OCI-LY1 (cell line): ENCODE measurements around the gene NUMB.

Experiments used
- H2AFZ ChIP-seq: fragments of 200-600 bp; sonication (generic), shearing (Covaris generic); 2 replicates; pipeline ENCODE4 v1.6.0; 2014; ENCODE audit warnings: antibody characterized with exemption, mild to moderate bottlenecking, low read length
- H3F3A ChIP-seq: fragments of 200-600 bp; sonication (generic), shearing (Covaris generic); 2 replicates; pipeline ENCODE4 v1.6.0; 2014; ENCODE audit warnings: mild to moderate bottlenecking, antibody characterized with exemption, low read length, moderate library complexity; ENCODE audit not compliant: insufficient read depth
- H3K27ac ChIP-seq: fragments of 200-600 bp; sonication (generic); 2 replicates; pipeline ENCODE4 v1.5.1; 2014; ENCODE audit warnings: low read length, mixed run types, mild to moderate bottlenecking, low read depth; ENCODE audit not compliant: poor library complexity, severe bottlenecking
- H3K27me3 ChIP-seq: fragments of 200-600 bp; sonication (generic); 2 replicates; pipeline ENCODE4 v1.6.0; 2014; ENCODE audit warnings: antibody characterized with exemption, mild to moderate bottlenecking, low read length, moderate library complexity; ENCODE audit not compliant: insufficient read depth
- H3K36me3 ChIP-seq: fragments of 200-600 bp; sonication (generic); 2 replicates; pipeline ENCODE4 v1.6.1; 2014; ENCODE audit warnings: mild to moderate bottlenecking, antibody characterized with exemption, low read length, moderate library complexity, mixed read lengths; ENCODE audit not compliant: insufficient read depth
- H3K4me1 ChIP-seq: fragments of 200-600 bp; sonication (generic); 2 replicates; pipeline ENCODE4 v1.5.1; 2014; ENCODE audit warnings: mild to moderate bottlenecking, low read length, moderate library complexity; ENCODE audit not compliant: insufficient read depth, severe bottlenecking
- H3K4me2 ChIP-seq: fragments of 200-600 bp; sonication (generic), shearing (Covaris generic); 2 replicates; pipeline ENCODE4 v1.6.1; 2014; ENCODE audit warnings: low read length
- H3K4me3 ChIP-seq: fragments of 200-600 bp; sonication (generic); 2 replicates; pipeline ENCODE4 v1.5.1; 2014; ENCODE audit warnings: low read length, low read depth, mild to moderate bottlenecking, mixed read lengths; ENCODE audit not compliant: poor library complexity, severe bottlenecking
- H3K79me2 ChIP-seq: fragments of 200-600 bp; shearing (Covaris generic); 2 replicates; pipeline ENCODE4 v1.6.1; 2016; ENCODE audit warnings: mixed run types, low read length, mixed read lengths; ENCODE audit not compliant: insufficient read depth
- H3K9ac ChIP-seq: fragments of 200-600 bp; sonication (generic), shearing (Covaris generic); 2 replicates; pipeline ENCODE4 v1.6.1; 2014; ENCODE audit warnings: mild to moderate bottlenecking, low read length, mixed read lengths
- H3K9me2 ChIP-seq: fragments of 200-600 bp; sonication (generic), shearing (Covaris generic); 2 replicates; pipeline ENCODE4 v1.6.1; 2014; ENCODE audit warnings: low read depth, mild to moderate bottlenecking, low read length, mixed read lengths
- H3K9me3 ChIP-seq: fragments of 200-600 bp; shearing (Covaris generic); 2 replicates; pipeline ENCODE4 v1.6.1; 2014; ENCODE audit warnings: low read length, mixed read lengths
- H4K20me1 ChIP-seq: fragments of 200-600 bp; sonication (generic), shearing (Covaris generic); 2 replicates; pipeline ENCODE4 v1.6.0; 2016; ENCODE audit warnings: mild to moderate bottlenecking, low read length; ENCODE audit not compliant: insufficient read depth
- EZH2 ChIP-seq: fragments of 200-600 bp; sonication (generic), shearing (Covaris generic); IDR thresholded peaks from 2 replicates; pipeline ENCODE4 v1.8.0; 2017; ENCODE audit warnings: borderline replicate concordance, mixed run types, mild to moderate bottlenecking, antibody characterized with exemption, low read length, moderate library complexity, mixed read lengths
- TF ChIP-seq, protein P1 (sequence below): fragments of 200-600 bp; sonication (generic), shearing (Covaris generic); IDR thresholded peaks from 2 replicates; pipeline ENCODE4 v1.5.1; 2017; ENCODE audit warnings: mild to moderate bottlenecking, antibody characterized with exemption, low read length, moderate library complexity, mixed read lengths

Gene NUMB

DNA sequence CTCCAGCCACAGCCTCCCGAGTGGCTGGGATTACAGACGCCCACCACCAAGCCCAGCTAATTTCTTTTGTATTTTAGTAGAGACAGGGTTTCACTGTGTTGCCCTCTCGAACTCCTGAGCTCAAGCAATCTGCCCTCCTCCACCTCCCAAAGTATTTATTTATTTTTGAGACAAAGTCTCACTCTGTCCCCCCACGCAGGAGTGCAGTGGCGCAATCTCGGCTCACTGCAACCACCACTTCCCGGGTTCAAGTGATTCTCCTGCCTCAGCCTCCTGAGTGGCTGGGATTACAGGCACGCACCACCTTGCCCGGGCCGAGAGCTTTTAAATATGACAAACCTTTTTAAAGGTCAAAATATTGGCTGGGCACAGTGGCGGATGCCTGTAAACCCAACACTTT, 14.6 kb downstream of the NUMB start:
- H4K20me1 ChIP-seq = no peaks in the 10 kb centered on the region

DNA sequence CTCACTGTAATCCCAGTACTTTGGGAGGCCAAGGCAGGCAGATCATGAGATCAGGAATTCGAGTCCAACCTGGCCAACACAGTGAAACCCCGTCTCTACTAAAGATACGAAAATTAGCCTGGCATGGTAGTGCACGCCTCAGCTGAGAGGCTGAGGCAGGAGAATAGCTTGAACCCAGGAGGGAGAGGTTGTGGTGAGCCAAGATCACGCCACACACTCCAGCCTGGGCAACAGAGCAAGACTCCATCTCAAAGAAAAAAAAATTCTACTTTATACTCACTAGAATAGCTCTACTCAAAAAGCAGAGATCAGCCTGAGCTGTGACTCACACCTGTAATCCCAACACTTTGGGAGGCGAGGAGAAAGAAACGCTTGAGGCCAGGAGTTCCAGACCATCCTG, 17.1 kb downstream of the NUMB start:
- peak overlapping the region; percentile 16 for H3K4me3 ChIP-seq
- peaks cover 4% of the 10 kb centered on the region; the same call in 1 of the 2 replicates for H3K79me2 ChIP-seq
- no peaks in the 10 kb centered on the region for H3K27me3 ChIP-seq
- peak overlapping the region; percentile 32 for H3K27ac ChIP-seq
- H3K4me2 ChIP-seq = peak overlapping the region; percentile 39
- no peaks in the 10 kb centered on the region for H3K36me3 ChIP-seq
- peaks cover 30% of the 10 kb centered on the region for H3K4me1 ChIP-seq
- TF ChIP-seq, protein P1, sequence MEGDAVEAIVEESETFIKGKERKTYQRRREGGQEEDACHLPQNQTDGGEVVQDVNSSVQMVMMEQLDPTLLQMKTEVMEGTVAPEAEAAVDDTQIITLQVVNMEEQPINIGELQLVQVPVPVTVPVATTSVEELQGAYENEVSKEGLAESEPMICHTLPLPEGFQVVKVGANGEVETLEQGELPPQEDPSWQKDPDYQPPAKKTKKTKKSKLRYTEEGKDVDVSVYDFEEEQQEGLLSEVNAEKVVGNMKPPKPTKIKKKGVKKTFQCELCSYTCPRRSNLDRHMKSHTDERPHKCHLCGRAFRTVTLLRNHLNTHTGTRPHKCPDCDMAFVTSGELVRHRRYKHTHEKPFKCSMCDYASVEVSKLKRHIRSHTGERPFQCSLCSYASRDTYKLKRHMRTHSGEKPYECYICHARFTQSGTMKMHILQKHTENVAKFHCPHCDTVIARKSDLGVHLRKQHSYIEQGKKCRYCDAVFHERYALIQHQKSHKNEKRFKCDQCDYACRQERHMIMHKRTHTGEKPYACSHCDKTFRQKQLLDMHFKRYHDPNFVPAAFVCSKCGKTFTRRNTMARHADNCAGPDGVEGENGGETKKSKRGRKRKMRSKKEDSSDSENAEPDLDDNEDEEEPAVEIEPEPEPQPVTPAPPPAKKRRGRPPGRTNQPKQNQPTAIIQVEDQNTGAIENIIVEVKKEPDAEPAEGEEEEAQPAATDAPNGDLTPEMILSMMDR = no peak
- no peak for TF ChIP-seq EZH2
- H3K9me3 ChIP-seq = no peaks in the 10 kb centered on the region
- H4K20me1 ChIP-seq = no peaks in the 10 kb centered on the region
- no peaks in the 10 kb centered on the region for H3K9me2 ChIP-seq
- no peak overlapping the region for H2AFZ ChIP-seq
- H3F3A ChIP-seq = 0 out of 2 replicates have a peak, but pooled peaks cover 3% of the 10 kb centered on the region
- H3K9ac ChIP-seq = no peak overlapping the region

More for the DNA sequence above, 14.6 kb downstream of the NUMB start:
- Histone ChIP-seq H3K9me2 (no peaks in the 10 kb centered on the region), H3K4me2 (no peak overlapping the region), H3K4me3 (no peak overlapping the region), H3K27ac (no peak overlapping the region), H3K27me3 (no peaks in the 10 kb centered on the region), H3K9ac (no peak overlapping the region), H3K36me3 (no peaks in the 10 kb centered on the region), H3F3A (peaks cover 3% of the 10 kb centered on the region; the same call in 1 of the 2 replicates), H3K9me3 (no peaks in the 10 kb centered on the region), H3K79me2 (peaks cover 13% of the 10 kb centered on the region), H3K4me1 (peaks cover 30% of the 10 kb centered on the region), H2AFZ (no peak overlapping the region)
- TF ChIP-seq, protein P1 = no peak

DNA sequence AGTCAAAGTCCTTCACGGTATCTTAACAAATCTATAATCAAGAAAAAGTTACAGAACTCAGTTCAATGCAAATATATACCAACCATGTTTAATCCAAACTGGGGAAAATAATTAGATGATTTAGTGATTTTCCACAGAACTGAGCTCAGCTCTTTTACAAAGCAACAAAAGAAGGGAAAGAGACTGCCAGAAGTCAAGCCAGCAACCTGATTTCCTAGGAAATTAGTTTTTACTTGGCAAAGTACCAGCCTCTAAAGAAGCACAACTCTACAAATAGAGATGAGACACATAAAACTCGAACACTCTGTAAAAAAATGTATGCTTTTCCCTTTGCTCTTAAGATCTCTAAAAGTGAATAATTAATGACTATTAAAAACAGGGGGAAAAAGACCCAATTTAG, 19.4 kb downstream of the NUMB start:
- Histone ChIP-seq H3F3A (0 out of 2 replicates have a peak, but pooled peaks cover 3% of the 10 kb centered on the region), H3K27ac (no peak overlapping the region), H3K4me1 (peaks cover 18% of the 10 kb centered on the region), H3K9ac (no peak overlapping the region), H2AFZ (no peak overlapping the region), H3K36me3 (no peaks in the 10 kb centered on the region), H3K4me2 (no peak overlapping the region), H3K27me3 (no peaks in the 10 kb centered on the region), H3K9me3 (no peaks in the 10 kb centered on the region), H3K9me2 (no peaks in the 10 kb centered on the region), H3K79me2 (no peaks in the 10 kb centered on the region), H3K4me3 (no peak overlapping the region), H4K20me1 (no peaks in the 10 kb centered on the region)
- TF ChIP-seq, protein P1 = no peak
- TF ChIP-seq EZH2 = no peak
